ENCODE measurements around the gene DUSP11.

- TF ChIP-seq POLR2A (IDR thresholded peaks at IDR 0.05) (no peak), CTCF (IDR thresholded peaks at IDR 0.05) (no peak)
Measured at GRCh38 chr2:73759904-73760303, 20.0 kb downstream of the DUSP11 start.
